NAMALWA (cell line): ENCODE data around the gene RIC8A.
A peak's percentile ranks its signal among the peaks of the same experiment; 100 is the strongest.

ENCODE experiments used
- DNase-seq: peaks from one replicate; pipeline ENCODE4 v3.0.0-alpha.2; 2015; ENCODE audit warnings: low spot score

The RIC8A gene

DNA sequence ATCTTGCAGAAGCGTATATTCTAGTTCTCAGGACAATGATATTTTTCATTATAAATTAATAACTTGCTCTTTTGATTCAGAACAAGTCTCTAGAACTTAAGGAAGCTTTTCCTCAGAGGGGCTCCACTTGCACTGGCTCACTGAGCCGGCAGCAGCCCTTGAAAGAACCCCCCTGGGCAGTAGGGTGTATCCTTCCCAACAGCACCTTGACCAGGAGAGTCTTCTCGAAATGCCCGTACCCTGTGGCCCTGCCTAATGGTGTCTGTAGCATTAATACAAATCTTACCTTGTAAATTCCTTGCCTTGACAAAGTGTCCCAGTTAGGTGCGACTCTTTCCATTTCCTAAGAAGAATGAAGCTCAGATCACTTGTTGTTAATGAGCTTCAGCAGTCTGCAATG lies 42.8 kb downstream of the RIC8A start:
- DNase-seq, result no peak

DNA sequence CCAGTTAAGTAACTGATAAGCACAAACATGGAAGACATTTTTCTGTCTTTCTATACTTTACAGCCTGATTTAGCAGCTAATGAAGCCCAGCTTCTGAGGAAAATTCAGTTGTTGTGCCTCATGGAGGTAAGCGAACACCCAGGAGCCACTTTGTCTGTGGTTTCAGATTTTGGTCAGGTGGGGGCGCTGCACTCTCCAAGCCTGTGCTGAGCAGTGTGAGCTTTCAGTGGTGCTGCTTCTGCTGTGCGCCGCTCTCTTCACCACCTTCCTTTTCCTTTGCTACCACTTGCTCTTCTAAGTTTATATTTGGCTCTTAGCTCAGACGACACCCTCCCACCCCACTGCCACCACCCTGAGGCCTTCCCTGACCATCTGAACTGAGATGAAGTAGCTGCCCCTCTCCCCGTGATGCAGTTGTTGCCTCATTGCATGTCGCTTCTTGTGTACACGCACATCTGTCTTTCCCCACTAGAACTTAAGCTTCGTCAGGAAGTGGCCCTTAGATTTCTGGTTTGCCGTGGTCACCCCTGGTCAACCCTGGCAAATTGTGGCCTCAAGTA lies 43.3 kb downstream of the RIC8A start:
- DNase-seq, result peak; percentile 82

DNA sequence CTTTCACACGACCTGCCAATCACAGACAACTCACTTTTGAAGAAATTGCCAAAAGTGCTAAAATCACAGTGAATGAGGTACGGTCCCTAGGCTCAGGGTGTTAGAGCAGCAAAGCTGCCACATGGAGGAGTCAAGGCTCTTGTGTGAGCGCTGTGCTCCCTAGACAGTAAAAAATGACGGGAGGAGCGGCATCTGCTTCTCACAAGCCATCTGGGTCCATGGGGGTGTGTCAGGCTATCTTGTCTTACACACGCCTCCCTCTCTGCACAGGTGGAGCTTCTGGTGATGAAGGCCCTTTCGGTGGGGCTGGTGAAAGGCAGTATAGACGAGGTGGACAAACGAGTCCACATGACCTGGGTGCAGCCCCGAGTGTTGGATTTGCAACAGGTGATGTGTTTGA lies 44.0 kb downstream of the RIC8A start:
- peak; percentile 31 for DNase-seq

DNA sequence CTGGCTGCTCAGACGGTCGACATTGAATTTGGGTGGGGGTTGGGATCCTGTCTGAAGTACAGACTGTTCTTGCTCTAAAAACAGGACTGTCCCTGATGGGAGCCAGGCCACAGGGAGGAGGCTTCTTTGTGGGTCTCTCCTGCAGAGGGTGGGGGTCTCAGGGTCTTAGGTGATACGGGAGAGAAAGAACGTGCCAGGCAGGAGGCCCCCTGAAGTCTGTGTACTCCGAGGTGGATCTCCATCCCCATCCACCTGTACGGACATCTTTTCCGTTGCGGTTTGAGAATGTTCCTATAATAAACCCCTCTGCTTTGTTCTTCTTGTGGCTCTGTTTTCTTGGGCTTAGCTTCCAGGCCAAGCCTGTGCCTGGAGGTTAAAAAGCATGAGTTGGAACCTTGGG lies 45.2 kb downstream of the RIC8A start:
- no peak for DNase-seq

DNA sequence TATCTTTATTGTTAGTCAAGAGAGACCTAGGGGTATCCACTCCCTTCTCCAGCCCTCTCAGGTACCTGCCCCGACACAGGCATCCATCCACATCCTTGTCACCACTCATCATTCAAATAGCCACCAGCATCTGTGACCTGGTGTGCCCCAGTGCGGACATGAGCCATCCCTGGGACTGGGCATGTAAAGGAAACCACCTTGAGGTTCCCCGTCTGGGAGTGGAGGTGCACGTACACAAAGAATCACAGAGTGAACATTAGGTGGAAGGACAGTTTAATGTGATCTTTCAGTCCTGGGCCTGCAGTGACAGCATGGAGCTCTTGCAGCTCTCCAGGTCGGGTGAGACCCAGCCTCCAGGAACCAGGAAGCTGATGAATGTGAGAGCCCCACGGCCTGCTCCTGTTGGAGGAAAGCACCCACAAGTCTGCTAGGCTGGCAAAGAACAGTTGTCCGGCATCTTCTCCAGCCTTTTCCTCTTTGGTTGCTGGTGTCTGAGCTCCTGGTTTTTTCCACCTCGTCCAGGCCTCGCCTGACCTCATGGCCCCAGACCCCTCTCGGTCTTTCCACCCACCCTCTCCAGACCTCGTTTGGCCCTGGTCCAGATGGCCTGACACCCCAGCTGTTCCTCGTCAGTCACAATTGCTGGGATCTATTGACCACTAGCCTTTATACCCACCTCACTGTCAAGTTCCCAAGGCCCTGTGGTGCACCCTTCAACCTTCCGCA lies 45.8 kb downstream of the RIC8A start:
- no peak for DNase-seq

DNA sequence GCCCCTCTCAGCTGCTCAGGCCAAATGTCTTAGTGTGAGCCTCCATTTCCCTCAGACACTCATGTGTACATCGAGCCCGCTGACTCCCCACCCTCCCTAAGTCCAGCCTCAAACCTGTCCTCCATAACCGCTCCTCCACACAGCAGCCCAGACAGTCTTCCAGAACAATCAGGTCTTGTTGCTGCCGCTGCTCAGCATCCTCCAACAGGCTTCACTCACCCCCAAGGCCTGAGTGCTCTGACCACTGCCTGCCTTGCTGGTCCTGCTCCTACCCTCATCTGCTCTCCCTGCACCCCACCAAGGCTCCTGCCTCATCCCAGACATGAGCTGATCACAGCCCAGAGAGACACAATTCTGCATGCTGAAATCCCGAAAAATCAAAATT lies 46.4 kb downstream of the RIC8A start:
- no peak for DNase-seq

DNA sequence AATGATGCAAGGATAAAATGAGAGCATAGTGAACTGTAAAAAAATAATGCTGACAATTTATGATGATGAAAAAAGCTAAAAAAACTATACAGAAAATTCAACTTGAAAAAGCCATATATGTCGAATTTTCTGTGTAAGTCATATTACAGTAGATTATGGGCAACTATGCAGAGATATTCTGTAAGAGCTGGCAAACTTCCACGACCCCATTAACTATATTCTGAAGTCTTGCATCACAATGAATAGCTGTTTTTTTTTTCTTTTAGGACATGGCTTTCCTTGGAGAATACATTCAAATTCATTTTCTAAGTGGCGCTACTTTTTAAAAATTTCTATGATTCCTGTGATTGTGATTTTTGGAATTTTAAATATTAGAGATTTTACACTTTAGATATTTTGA lies 47.7 kb downstream of the RIC8A start:
- no peak for DNase-seq

DNA sequence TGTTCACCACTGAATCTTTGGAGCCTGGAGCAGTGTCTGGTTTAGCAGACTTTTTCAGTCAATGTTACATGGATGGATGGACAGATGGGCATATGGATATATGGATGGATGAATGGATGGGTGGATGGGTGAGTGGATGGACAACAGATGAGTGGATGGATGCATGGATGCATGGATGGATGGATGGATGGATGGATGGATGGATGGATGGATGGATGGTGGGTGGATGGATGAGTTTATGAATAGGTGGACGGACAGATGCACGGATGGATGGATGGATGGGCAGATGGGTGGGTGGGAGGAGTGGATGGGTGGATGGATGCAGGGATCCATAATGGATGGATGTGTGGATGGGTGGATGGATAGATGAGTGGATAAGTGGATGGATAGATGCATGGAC lies 48.3 kb downstream of the RIC8A start:
- DNase-seq, result no peak

DNA sequence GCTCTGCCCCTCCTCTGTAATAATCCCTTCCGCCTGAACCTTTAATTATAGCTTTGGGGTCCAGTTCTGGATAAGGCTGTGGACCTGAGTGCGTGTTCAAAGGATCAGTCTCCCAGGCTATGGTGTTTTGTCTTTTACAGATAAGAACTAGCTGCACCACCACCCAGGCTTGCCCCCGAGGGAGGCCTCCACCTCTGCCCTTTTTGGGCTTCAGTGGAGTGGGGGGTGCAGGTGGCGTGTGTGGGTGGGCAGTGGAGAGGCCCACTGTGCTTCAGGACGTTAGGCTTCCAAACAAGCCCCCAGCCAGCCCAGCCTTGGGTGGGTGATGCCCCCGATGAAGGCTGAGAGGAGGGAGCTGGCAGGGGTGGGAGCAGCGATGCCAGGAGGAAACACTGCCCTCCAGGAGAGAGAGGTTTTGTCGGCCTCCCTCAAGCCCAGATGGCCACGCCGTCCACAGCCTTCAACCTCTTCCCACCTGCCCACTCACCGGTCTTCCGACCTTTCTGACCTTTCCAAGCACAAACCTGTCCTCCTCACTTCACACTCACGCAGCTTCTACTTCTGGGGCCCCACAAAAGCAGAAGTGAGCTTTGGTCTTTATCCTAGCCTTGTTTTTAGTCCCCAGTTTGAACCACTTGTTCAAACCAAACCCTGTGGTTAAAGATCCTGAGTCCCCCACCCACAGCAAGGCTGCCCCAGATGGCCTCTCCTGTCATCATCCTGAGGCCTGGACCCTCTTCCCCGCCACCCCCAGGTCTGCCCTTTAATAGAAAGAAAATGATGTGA lies 49.6 kb downstream of the RIC8A start:
- peak; percentile 30 for DNase-seq

DNA sequence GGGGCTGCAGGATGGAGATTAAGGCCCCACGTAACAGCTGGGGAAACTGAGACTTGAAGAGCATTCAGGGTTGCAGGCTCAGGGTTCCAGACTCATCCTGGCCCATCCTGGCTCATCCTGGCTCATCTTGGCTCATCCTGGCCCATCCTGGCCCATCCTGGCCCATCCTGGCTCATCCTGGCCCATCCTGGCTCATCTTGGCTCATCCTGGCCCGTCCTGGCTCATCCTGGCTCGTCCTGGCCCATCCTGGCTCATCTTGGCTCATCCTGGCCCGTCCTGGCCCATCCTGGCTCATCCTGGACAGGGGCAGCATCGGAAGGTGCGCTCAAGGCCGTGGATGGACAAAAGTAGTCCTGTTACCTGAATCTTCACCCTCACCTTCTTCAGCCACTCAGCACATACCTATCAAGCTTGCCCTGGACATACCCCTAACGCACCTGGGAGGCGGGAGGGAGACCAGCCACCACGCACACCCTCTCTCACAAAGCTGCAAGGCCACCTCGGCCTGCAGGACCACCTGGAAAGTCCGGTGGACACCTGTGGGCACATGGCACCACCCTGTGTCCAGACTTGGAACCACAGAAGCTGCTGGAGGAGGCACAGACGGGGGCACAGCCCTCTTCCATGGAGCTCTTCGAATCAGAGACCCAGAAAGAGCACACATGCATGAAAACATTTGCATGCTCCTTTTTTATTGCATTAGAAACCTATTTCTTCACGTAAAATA lies 50.4 kb downstream of the RIC8A start:
- DNase-seq, result peak; percentile 51

DNA sequence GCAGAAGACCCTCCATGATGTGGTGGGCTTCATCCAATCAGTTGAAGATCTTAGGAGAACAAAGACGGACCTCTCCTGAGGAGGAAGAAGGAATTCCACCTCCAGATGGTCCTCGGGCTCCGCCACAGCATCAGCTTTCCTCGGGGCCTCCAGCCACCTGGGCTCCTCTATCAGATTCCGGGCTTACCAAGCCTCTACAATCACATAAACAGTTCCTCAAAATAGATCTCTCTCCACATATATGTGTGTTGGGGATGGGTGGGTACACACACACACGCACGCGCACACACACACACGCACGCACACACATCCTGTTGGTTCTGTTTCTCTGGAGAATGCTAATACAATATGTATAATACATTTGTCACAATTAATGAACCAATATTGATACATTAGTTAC lies 51.9 kb downstream of the RIC8A start:
- DNase-seq, result no peak

DNA sequence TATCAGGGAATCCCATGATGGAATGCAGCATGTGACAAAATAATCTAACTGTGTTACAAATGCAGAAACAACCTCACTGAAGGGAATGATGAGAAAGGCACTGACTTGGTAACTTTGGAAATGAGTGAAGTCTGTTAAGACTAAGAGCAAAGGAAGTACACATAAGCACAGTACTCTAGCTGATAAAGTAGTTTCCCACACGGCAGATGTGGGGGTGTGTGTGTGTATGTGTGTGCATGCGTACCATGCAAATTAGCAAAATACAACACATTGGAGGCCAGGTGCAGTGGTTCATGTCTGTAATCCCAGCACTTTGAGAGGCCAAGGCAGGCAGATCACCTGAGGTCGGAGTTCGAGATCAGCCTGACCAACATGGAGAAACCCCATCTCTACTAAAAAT lies 54.1 kb downstream of the RIC8A start:
- DNase-seq, result peak; percentile 35
